Activated effector memory CD4-positive, alpha-beta T cell treated with Interleukin-2 at 50 U/mL for 16 hours (primary cell): ENCODE measurements around the gene ADAMTSL2.
A peak's percentile ranks its signal among the peaks of the same experiment; 100 is the strongest.

Experiments
- DNase-seq: peaks from one replicate; pipeline ENCODE4 v3.0.0-alpha.2; 2020

The ADAMTSL2 gene

DNA sequence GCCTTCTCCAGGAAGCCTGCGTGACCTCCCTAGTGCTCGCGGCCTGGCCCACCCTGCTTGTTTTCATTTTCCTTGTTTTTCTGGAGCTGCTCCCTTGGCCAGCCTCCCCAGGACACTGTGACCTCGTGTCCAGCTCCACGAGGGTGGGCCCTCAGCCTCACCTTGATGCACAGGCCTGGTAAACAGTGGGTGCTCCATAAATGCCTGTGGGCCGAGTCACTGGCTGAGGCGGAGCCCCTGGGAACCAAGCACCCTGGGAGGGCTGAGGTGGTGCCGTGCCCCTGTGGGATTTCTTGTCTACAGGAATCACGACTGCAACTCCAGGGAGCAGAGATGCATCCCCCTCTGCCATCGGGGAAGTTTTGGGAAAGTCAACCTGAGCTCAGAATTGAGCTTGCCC lies 57.5 kb downstream of the ADAMTSL2 start:
- DNase-seq, result no peak

DNA sequence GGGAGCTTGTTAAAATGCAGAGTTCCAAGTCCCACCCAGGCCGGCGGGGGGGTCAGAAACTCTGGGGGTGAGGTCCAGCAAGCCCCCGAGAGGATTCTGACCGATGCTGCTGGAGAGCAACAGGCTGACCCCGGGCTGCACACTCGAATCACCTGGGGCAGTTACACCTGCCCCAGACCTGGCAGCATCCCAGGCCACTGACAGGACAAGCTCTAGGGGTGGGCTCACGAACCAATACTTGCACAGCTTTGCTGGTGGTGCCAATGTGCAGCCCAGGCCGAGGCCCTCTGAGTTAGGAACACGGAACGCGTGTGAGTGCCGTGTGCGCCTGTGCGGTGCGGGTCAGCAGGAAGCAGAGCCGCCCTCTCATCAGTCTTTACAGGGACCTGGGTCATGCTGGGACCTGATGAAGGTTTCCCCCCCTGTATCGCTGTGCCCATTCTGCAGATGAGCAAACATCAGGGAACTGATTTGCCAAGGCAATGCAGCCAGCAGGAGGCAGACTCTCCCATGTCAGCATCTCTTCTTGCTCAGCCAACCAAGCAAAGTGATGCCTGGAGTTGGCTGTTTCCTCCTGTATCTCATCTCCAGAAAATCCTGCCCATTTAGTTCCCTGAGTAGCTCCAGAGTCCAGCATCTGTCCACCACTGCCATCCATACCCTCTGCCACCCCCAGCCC lies 58.4 kb downstream of the ADAMTSL2 start:
- no peak for DNase-seq

DNA sequence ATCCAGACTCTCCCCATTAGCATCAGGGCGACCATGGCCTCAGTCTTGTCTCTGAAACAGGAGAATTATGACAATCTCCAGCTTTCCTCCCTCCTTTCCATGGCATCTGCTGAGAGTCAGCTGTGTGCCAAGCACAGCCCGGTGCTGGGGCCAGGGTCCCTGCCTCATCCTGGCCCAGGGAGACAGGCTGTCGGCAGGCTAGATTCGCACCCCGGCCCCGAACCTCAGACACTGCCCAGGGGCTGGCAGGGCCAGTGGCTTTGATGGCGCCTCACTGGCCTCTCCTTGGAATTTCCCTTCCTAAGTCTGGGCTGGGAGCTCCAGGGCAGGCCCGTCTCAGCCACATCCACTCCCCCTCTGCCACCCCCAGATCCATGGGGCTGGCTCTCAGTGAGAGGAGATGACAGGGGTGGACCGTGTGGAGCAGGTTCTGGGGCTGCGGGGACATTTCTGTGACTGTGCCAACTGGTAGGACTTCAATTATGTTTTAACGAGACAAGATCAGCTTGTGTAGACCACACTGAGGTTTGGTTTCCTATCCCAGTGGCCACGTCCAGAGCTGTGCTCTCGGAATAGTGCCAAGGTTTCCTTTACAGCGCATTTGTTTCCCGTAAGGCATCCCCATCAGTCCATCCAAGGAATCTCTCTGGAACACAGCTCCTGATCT lies 59.2 kb downstream of the ADAMTSL2 start:
- no peak for DNase-seq

DNA sequence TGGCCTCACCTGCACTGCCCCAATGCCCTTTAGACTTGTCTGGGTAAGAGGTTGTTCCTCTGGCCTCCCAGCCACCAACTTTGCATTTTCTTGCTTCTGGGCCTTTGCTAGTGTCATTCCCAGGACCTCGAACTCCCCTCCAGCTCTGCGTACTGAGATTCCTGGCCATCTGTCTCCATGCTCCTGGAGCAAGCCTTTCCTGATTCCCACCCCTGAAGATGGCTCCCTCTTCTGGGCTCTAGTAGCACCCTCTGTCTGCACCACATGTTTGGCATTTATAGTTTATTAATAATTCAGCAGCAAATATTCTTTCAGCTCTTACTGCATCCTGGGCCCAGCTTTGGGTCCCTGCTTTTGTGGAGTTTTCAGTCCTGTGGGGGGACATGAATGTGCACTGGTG lies 59.8 kb downstream of the ADAMTSL2 start:
- no peak for DNase-seq

DNA sequence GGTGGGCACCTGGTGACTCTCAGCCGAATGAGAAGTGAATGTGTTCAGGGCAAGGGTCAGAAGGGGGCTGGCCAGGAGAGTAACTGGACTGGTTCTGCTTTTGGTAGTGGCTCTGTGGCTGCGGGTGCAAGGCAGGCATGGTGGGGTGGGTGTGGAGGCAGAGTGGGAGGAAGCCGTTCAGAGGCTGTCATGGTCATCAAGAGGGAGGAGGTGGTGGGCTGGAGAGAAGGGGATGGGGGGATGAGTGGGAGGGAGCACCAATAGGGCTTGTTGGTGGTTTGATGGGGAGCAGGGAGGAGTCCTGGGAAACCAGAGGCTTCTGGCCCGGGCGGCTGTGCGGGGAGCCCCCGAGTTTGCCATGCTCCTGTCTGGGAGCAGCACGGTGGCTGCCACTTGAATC lies 61.4 kb downstream of the ADAMTSL2 start:
- no peak for DNase-seq

DNA sequence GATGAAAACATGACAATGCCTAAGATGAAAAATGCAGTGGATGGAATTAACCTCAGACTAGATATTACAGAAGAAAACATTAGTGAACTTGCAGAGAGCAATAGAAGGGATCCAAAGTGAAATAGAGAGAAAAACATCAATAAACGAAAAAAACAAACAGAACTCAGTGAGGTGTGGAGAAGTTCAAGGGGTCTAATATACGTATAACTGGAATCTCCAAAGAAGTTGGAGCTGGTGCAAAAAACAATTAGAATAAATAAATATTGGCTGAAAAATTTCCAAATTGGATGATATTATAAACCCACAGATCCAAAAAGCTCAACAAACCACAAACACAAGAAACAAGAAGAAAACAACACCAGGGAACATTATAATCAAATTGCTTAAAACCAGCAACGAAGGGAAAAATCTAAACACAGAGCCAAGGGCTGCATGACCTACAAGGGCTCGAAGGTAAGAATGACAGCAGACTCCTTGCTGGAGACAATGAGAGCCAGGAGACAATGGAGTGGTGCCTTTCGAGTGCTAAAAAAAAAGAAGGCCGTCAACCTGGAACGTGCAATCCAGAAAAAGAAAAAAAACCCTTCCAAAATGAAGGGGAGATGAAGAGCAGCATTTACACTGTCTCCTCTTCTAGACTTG lies 62.9 kb downstream of the ADAMTSL2 start:
- no peak for DNase-seq

- DNase-seq, result no peak
Observed at GRCh38 chr9:133598978-133599377, 64.5 kb downstream of the ADAMTSL2 start.

DNA sequence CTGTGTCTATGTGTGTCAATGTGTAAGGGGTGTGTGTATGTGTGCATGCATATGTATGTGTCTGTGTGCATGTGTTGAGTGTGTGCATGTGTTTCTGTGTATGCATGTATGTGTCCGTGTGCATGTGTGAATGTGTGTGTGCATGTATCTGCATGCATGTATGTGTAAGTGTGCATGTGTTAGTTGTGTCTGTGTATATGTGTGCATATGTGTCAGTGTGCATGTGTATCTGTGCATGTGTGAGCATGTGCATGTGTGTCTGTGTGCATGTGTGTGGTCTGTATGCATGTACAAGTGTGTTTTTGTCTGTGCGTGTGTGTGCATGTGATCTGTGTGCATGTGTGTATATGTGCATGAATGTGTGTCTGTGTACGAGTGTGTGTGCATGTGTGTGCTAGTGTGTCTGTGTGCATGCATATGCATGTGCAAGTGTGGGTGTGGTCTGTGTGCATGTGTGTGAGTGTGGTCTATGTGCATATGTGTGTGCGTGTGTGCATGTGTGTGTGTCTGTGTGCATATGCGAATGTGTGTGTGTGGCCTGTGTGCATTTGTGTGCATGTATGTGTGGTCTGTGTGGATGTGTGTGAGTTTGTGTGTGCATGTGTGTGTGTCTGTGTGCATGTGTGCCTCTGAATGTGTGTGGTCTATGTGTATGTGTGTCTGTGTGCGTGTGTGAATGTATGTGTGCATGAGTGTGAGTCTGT lies 65.1 kb downstream of the ADAMTSL2 start:
- no peak for DNase-seq

- DNase-seq, result no peak
Observed at GRCh38 chr9:133600739-133601138, 66.2 kb downstream of the ADAMTSL2 start.

DNA sequence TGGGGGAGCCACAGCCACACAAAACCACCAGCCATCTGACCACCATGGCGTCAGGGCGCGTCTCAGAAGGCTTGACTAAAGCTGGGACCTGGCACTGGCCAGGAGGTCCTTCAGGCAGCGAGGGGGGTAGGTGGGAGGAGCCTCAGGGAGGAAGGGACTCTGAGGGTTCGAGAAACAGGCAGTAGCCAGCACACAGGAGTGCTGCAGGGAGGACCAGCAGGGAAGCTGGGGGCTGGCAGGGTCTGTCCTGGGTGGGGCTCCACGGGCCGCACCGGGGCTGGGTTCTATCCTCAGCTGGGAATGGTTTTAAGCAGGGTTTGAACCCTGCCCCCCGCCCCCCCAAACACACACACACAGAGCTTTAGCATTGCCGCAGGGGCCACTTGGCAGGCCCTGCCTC lies 67.2 kb downstream of the ADAMTSL2 start:
- no peak for DNase-seq

- DNase-seq, result no peak
Observed at GRCh38 chr9:133602277-133602676, 67.8 kb downstream of the ADAMTSL2 start.

DNA sequence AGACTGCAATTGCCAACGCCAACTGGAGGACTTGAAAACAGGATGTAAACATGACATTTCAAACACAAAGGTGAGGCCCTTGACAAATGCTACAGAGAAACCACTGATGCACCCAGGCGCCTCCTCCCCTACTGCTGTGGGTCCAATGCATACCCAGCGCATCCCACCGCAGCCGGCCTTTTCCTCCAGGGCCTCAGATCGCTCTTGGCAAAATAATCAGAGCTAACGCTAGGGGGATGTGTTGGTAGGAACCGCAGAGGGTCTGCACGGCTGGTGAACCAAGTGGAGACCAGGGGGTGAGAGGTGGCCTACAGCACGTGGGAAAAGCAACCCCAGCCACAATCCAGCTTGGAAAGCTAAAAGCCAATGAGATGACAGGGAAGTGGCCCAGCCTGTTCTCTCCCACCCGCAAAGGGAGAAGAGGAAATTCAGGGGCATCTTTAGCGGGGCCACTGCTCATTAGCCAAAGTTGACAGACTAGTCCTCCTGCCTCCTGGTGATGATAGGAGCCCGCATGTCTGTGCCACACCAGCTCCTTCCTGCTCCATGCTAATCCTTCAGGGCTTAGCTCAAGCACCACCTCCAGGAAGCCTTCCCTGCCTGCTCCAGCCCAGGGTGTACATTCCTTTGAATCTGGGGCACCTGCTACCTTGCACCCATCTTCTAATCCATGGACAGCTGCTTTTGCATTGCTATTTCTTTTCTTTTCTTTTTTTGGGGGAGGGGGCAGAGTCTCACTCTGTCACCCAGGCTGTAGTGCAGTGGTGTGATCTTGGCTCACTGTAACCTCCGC lies 68.8 kb downstream of the ADAMTSL2 start:
- DNase-seq, result no peak

DNA sequence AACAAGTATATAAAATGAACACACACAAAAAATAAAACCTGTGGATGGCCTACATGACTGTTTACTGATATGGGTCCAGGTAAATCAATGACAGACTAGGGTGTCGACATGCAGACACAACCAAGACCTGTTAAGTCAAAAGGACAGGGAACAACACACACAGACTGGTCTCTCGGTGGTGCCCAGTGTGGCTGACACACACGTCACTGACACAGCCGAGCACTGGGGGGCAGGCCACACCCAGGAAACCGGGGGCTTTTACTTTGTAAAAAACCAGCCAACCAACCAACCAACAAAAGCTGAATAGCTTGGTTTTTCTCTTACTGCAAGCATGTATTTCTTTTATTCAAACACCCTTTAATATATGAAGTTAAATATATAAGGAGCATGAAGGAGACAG lies 69.7 kb downstream of the ADAMTSL2 start:
- DNase-seq, result peak; percentile 8

DNA sequence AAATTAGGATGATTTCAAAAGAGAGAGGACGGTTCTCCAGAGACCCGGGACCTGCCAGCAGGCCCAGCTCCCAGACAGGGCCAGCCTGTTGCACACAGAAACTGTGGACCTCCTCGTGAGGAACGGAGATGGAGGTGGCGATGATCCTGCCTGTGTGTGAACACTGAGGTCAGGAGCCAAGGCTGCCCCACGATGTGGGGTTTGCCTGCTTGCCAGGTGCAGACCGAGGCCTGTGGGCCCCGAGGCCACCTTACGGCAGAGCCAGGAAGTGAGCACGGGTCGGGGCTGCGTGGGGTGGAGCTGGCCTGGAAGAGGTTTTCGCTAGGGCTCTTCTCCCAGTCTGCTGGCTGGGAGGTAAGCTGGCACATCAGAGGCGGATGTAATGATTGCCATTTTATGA lies 70.4 kb downstream of the ADAMTSL2 start:
- no peak for DNase-seq

DNA sequence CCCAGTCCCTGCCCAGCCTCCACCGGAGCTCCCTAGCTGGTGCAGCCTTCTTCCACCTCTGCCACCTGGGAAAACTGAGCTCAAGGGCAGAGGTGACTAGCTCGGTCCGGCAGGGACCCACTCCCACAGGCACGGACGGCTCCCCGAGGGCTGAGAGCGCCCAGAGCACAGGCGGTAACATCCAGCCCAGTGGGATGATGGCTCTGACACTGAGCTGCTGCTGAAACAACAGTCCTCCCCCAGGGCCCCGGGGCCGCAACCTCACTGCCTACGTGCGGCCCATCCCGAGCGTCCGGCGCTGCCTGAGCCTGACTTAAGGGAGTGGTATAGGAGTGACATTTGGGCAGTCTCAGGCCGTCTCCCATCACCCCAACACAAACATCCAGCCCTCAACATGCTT lies 70.9 kb downstream of the ADAMTSL2 start:
- no peak for DNase-seq

DNA sequence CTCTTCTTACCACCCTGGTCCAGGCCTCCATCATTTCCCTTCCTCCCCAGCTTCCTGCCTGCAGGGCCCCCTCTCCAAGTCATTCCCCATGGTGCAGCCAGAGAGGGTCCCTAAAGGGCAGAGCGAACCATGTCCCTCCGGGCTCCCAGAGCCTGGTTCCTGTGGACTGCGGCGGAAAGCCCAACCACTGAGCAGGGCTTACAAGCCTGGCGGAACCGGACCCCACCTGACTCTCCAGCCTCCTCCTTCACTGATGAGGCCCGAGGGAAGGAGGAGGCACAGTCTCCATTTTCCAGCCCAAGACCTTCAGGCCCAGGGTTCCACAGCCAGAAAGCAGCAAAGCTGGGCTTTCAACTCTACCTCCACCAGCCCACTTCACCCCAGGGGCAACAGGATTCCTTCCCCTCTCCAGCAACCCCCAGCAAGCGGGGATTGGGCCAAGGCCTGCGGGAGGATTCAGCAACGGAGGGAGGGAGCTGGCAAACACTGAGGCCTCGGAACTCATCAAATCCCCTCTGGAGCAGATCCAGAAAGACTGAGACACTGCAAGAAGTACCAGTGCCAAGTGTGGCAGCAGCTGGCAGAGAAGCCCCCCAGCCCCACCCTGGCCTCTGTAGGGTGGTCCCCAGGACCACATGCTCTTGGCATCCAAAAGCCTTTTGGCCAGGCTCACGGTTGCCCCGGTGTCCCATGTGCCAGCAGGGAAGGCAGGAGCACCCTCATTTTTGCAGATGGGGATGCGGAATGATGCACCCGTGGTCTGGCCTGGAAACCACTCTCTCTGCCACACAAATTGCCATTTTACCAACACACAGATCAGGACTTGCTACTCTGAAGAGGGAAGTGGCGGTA lies 71.6 kb downstream of the ADAMTSL2 start:
- no peak for DNase-seq

DNA sequence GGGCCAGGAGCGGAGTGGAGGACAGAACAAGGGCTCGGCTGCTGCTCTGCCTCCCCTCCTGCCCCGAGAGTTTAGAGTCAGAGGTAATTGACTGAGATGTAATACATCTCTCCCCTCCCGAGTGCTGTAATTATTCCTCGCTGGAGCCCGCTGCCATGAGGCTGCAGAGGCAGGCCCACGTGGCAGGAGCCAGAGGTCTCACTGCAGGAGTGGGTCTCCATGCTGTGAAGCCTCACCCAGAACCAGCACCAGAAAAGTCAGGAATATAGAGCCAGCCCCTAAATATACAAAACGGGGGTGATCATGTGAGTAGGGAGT lies 72.2 kb downstream of the ADAMTSL2 start:
- DNase-seq, result no peak

- DNase-seq, result no peak
Observed at GRCh38 chr9:133607381-133607780, 72.9 kb downstream of the ADAMTSL2 start.

- DNase-seq, result no peak
Observed at GRCh38 chr9:133607976-133608375, 73.5 kb downstream of the ADAMTSL2 start.

DNA sequence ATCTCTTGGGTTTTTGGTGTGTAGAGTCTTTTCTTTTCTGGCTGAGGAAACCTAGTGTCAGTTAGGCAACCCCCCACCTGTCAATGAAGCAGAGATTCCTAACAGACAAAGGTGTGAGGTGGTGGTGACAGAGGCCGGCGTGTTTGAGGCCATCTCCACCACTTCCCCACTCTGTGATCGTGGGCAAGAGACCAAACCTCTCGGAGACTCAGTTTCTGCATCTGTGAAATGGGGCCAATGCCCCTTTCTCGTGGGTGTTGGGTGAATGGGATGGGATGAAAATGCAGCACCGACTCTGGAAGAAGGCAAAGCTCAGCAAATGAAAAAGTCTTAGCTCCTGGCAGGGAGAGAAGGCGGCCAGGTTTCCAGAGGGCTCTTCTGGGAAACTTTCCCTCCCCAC lies 73.9 kb downstream of the ADAMTSL2 start:
- DNase-seq, result no peak

GRCh38 chr9:133608889-133609288 lies 74.4 kb downstream of the ADAMTSL2 start:
- no peak for DNase-seq
